ENCODE measurements around the gene MSI2.

The MSI2 gene

GRCh38 chr17:57416369-57416768 lies 160.0 kb downstream of the MSI2 start:
- DNase-seq (ENCODE audit: low read depth): no peak

- DNase-seq (ENCODE audit: low read depth): no peak
Measured at GRCh38 chr17:57417956-57418355, 161.6 kb downstream of the MSI2 start.

GRCh38 chr17:57418463-57419246 lies 162.3 kb downstream of the MSI2 start:
- no peak for DNase-seq (ENCODE audit: low read depth)

- DNase-seq (ENCODE audit: low read depth): no peak
Measured at GRCh38 chr17:57419940-57420550, 163.7 kb downstream of the MSI2 start.

- DNase-seq (ENCODE audit: low read depth): no peak
Measured at GRCh38 chr17:57420734-57421717, 164.7 kb downstream of the MSI2 start.

GRCh38 chr17:57422574-57423164 lies 166.3 kb downstream of the MSI2 start:
- DNase-seq (ENCODE audit: low read depth): peak; percentile 86

- no peak for DNase-seq (ENCODE audit: low read depth)
Measured at GRCh38 chr17:57423541-57423940, 167.2 kb downstream of the MSI2 start.

GRCh38 chr17:57424273-57424672 lies 167.9 kb downstream of the MSI2 start:
- no peak for DNase-seq (ENCODE audit: low read depth)

- DNase-seq (ENCODE audit: low read depth): peak; percentile 66
Measured at GRCh38 chr17:57424777-57425188, 168.5 kb downstream of the MSI2 start.

- no peak for DNase-seq (ENCODE audit: low read depth)
Measured at GRCh38 chr17:57425431-57425830, 169.1 kb downstream of the MSI2 start.

GRCh38 chr17:57425903-57426880 lies 169.9 kb downstream of the MSI2 start:
- DNase-seq (ENCODE audit: low read depth): no peak

GRCh38 chr17:57429966-57430365 lies 173.6 kb downstream of the MSI2 start:
- DNase-seq (ENCODE audit: low read depth): no peak

- DNase-seq (ENCODE audit: low read depth): no peak
Measured at GRCh38 chr17:57431415-57431814, 175.1 kb downstream of the MSI2 start.

GRCh38 chr17:57432507-57433277 lies 176.4 kb downstream of the MSI2 start:
- no peak for DNase-seq (ENCODE audit: low read depth)

GRCh38 chr17:57433452-57433851 lies 177.1 kb downstream of the MSI2 start:
- DNase-seq (ENCODE audit: low read depth): no peak

- DNase-seq (ENCODE audit: low read depth): no peak
Measured at GRCh38 chr17:57434361-57434760, 178.0 kb downstream of the MSI2 start.

GRCh38 chr17:57436565-57436964 lies 180.2 kb downstream of the MSI2 start:
- DNase-seq (ENCODE audit: low read depth): no peak

GRCh38 chr17:57438066-57438731 lies 181.9 kb downstream of the MSI2 start:
- DNase-seq (ENCODE audit: low read depth): no peak

GRCh38 chr17:57439651-57440050 lies 183.3 kb downstream of the MSI2 start:
- no peak for DNase-seq (ENCODE audit: low read depth)
